OCI-LY1 (cell line): ENCODE results near the gene VAV2.

Experiments
- EZH2 ChIP-seq: fragments of 200-600 bp; sonication (generic), shearing (Covaris generic); IDR thresholded peaks from 2 replicates; pipeline ENCODE4 v1.8.0; 2017; ENCODE audit warnings: borderline replicate concordance, mixed run types, mild to moderate bottlenecking, antibody characterized with exemption, low read length, moderate library complexity, mixed read lengths
- TF ChIP-seq, protein P1 (sequence below): fragments of 200-600 bp; sonication (generic), shearing (Covaris generic); IDR thresholded peaks from 2 replicates; pipeline ENCODE4 v1.5.1; 2017; ENCODE audit warnings: mild to moderate bottlenecking, antibody characterized with exemption, low read length, moderate library complexity, mixed read lengths

DNA sequence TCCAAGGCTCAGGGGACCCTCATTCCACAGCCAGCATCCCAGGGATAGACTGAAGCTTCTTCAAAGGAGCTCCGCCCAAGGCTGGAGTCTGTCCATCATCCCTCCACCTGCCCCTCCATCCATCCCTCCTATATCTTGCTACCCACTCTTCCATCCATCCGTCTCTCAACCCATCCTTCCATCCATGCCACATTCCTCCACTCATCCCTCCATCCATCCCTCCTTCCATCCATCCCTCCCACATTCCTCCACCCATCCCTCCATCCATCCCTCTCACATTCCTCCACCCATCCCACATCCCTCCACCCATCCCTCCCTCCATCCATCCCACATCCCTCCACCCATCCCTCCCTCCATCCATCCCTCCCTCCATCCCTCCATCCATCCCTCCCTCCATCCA, 5.5 kb upstream of the VAV2 start:
- TF ChIP-seq, protein P1, sequence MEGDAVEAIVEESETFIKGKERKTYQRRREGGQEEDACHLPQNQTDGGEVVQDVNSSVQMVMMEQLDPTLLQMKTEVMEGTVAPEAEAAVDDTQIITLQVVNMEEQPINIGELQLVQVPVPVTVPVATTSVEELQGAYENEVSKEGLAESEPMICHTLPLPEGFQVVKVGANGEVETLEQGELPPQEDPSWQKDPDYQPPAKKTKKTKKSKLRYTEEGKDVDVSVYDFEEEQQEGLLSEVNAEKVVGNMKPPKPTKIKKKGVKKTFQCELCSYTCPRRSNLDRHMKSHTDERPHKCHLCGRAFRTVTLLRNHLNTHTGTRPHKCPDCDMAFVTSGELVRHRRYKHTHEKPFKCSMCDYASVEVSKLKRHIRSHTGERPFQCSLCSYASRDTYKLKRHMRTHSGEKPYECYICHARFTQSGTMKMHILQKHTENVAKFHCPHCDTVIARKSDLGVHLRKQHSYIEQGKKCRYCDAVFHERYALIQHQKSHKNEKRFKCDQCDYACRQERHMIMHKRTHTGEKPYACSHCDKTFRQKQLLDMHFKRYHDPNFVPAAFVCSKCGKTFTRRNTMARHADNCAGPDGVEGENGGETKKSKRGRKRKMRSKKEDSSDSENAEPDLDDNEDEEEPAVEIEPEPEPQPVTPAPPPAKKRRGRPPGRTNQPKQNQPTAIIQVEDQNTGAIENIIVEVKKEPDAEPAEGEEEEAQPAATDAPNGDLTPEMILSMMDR = no peak
- TF ChIP-seq EZH2 = no peak
